HUES48 (cell line): Measurements from ENCODE around the gene MTCP1.

Experiments
- H3K27ac ChIP-seq: one replicate; pipeline ENCODE4 v1.7.0; 2013; ENCODE audit warnings: low read depth, low read length, inconsistent platforms
- H3K27me3 ChIP-seq: 2 replicates; pipeline ENCODE4 v1.6.1; 2013; ENCODE audit warnings: mild to moderate bottlenecking, low read length; ENCODE audit not compliant: control insufficient read depth, insufficient read depth
- H3K36me3 ChIP-seq: 2 replicates; pipeline ENCODE4 v1.6.1; 2013; ENCODE audit warnings: low read length; ENCODE audit not compliant: control insufficient read depth, insufficient read depth
- H3K4me1 ChIP-seq: 2 replicates; pipeline ENCODE4 v1.6.1; 2013; ENCODE audit warnings: mild to moderate bottlenecking, low read length; ENCODE audit not compliant: control insufficient read depth, insufficient read depth
- H3K4me3 ChIP-seq: 2 replicates; pipeline ENCODE4 v1.5.1; 2013; ENCODE audit warnings: mild to moderate bottlenecking, low read depth, low read length
- H3K9ac ChIP-seq: 2 replicates; pipeline ENCODE4 v1.6.1; 2013; ENCODE audit warnings: mild to moderate bottlenecking, low read depth, low read length, moderate library complexity
- H3K9me3 ChIP-seq: 2 replicates; pipeline ENCODE4 v1.6.1; 2013; ENCODE audit warnings: low read length; ENCODE audit not compliant: control insufficient read depth, insufficient read depth

The MTCP1 gene

GRCh38 chrX:155026727-155027508, 44.0 kb downstream of the MTCP1 start, which contains the start of gene FUNDC2:
Gene FUNDC2, plus strand, starts transcription at chrX:155026844. Its CDS starts 95 bp downstream, at chrX:155026939.
- Histone ChIP-seq H3K9me3 (peaks cover 15% of the 10 kb centered on the region; the same call in 1 of the 2 replicates), H3K9ac (peak within 1 kb of the TSS; percentile 90), H3K27me3 (no peaks in the 10 kb centered on the region), H3K36me3 (no peaks in the 10 kb centered on the region), H3K4me1 (peaks cover 7% of the 10 kb centered on the region; the same call in 1 of the 2 replicates), H3K4me3 (peak within 1 kb of the TSS; percentile 76), H3K27ac (peak within 1 kb of the TSS; percentile 94)

GRCh38 chrX:155026420-155026726, 44.6 kb downstream of the MTCP1 start:
- peak overlapping the region; percentile 76 for H3K4me3 ChIP-seq
- peaks cover 18% of the 10 kb centered on the region; the same call in 1 of the 2 replicates for H3K9me3 ChIP-seq
- H3K27me3 ChIP-seq: no peaks in the 10 kb centered on the region
- no peaks in the 10 kb centered on the region for H3K36me3 ChIP-seq
- peaks cover 7% of the 10 kb centered on the region; the same call in 1 of the 2 replicates for H3K4me1 ChIP-seq
- H3K27ac ChIP-seq: peak overlapping the region; percentile 94
- H3K9ac ChIP-seq: peak overlapping the region; percentile 72

- H3K9ac ChIP-seq: no peak overlapping the region
- H3K4me1 ChIP-seq: peaks cover 7% of the 10 kb centered on the region; the same call in 1 of the 2 replicates
- H3K27ac ChIP-seq: no peak overlapping the region
Observed at GRCh38 chrX:155023907-155024833, 46.8 kb downstream of the MTCP1 start.

GRCh38 chrX:155022585-155022984, 48.4 kb downstream of the MTCP1 start, which contains the start of gene F8:
Gene F8, minus strand, starts transcription at chrX:155022723. Its CDS starts 171 bp downstream, at chrX:155022552.
- Histone ChIP-seq H3K9ac (no peak within 1 kb of the TSS), H3K4me3 (no peak within 1 kb of the TSS), H3K27ac (no peak within 1 kb of the TSS), H3K27me3 (no peaks in the 10 kb centered on the region), H3K4me1 (0 out of 2 replicates have a peak, but pooled peaks cover under 1% of the 10 kb centered on the region), H3K9me3 (peaks cover 19% of the 10 kb centered on the region; the same call in 1 of the 2 replicates), H3K36me3 (no peaks in the 10 kb centered on the region)

More at GRCh38 chrX:155023907-155024833, 46.8 kb downstream of the MTCP1 start:
- peaks cover 20% of the 10 kb centered on the region; the same call in 1 of the 2 replicates for H3K9me3 ChIP-seq
- no peak overlapping the region for H3K4me3 ChIP-seq
- H3K36me3 ChIP-seq: no peaks in the 10 kb centered on the region
- no peaks in the 10 kb centered on the region for H3K27me3 ChIP-seq

- Histone ChIP-seq H3K9ac (no peak overlapping the region), H3K27me3 (no peaks in the 10 kb centered on the region)
Observed at GRCh38 chrX:155020591-155020990, 50.3 kb downstream of the MTCP1 start.

More at GRCh38 chrX:155020591-155020990, 50.3 kb downstream of the MTCP1 start:
- no peaks in the 10 kb centered on the region for H3K4me1 ChIP-seq
- no peak overlapping the region for H3K4me3 ChIP-seq
- H3K27ac ChIP-seq: no peak overlapping the region
- no peaks in the 10 kb centered on the region for H3K36me3 ChIP-seq
- H3K9me3 ChIP-seq: peaks cover 26% of the 10 kb centered on the region
